ENCODE measurements around the gene SEZ6L2.

GRCh38 chr16:29862383-29862883 lies 36.9 kb downstream of the SEZ6L2 start:
- TF ChIP-seq CTCF (conservative IDR thresholded peaks at IDR 0.05; ENCODE audit: low read length) (no peak), EZH2phosphoT487 (IDR thresholded peaks at IDR 0.05; ENCODE audit: borderline replicate concordance) (no peak)

All from Loucy (cell line).